Peyer's patch (tissue), 4 donors: ENCODE results near the gene TMEM9. TPM values are rescaled to one million over a fixed set of nuclear protein-coding genes. Genes with fewer than 3 reads are reported as not detected.
"Not testable (repeated sequence)": the region's sequence is repeated elsewhere in the genome, so short reads cannot be mapped to it uniquely, and the experiment has no call there.

Experiments used
- DNase-seq, 3 donors: peaks; one replicate each; pipeline ENCODE4 v3.0.0-alpha.2; 2017 to 2019
- H3K27ac ChIP-seq, 4 donors: fragments of 200-600 bp; sonication (generic); one replicate each; pipeline ENCODE4 v1.5.1; 2016 to 2019
- H3K27me3 ChIP-seq, 2 donors: fragments of 200-600 bp; sonication (generic); one replicate each; pipeline ENCODE4 v1.5.1; 2019
- H3K36me3 ChIP-seq, 3 donors: fragments of 200-600 bp; sonication (generic); one replicate each; pipeline ENCODE4 v1.5.1; 2016 to 2019
- H3K4me1 ChIP-seq, 4 donors: fragments of 200-600 bp; sonication (generic); one replicate each; pipeline ENCODE4 v1.5.1; 2016 to 2019
- H3K4me3 ChIP-seq, 4 donors: fragments of 200-600 bp; sonication (generic); 1 replicate in 3 of 4; 2 replicates in 1 of 4; pipeline ENCODE4 v1.5.1; 2016 to 2019; ENCODE audit warnings: mild to moderate bottlenecking in 1 of 4
- H3K9me3 ChIP-seq, 4 donors: fragments of 200-600 bp; sonication (generic); one replicate each; pipeline ENCODE4 v1.5.1; 2016 to 2019; ENCODE audit warnings: mild to moderate bottlenecking in 1 of 4
- POLR2A ChIP-seq, 2 donors: fragments of 450-650 bp; IDR thresholded peaks; one replicate each; pipeline ENCODE4 v1.5.1; 2017; ENCODE audit warnings: antibody characterized with exemption in 2 of 2, mild to moderate bottlenecking in 2 of 2, moderate library complexity in 2 of 2
- total RNA-seq, 4 donors: library from RNA; depleted of rRNA; stranded (reverse); fragments of >200 nt; gene quantifications; one replicate each; pipeline ENCODE4 v1.1.0, GENCODE V29; 2016
- TF ChIP-seq, protein P1 (sequence below), 6 experiments: fragments of 450-650 bp in 4 of 6; fragments of 200-600 bp in 2 of 6; sonication (generic) in 1 of 6; IDR thresholded peaks; one replicate each; pipeline ENCODE4 v1.5.1; 2017 to 2019; ENCODE audit warnings: antibody characterized with exemption in 6 of 6, mild to moderate bottlenecking in 3 of 6, moderate library complexity in 1 of 6

Gene TMEM9
- total RNA-seq, 4 donors from 2014 or later: 20.6 to 32.3 (median 27.1) TPM

DNA sequence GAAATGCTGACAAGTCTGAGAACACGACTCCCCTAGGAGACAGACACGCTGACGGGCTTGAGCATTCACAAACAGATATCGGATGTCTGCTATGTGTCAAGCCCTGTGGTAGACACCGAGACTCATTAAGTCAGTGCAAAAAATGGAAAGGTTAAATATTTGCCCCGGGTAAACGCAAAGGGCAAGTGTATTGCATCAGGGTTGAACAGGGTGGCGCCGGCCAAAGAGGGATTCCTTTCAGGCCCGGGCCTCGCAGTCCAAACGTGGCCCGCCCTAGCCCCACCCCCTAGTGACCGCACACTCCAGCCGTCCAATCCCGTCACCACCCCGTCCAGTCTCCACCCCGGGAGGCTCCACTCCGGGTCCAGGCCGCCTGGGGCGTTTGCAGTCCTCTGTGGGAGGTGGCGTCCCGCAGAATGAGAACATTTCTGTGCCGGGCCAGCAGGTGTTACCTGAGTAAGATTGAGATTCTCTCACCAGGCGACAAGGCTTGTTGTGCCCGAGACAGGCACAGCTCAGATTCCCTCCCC is 16.3 kb upstream of the TMEM9 start:
- H3K9me3 ChIP-seq: no peaks in the 10 kb centered on the region
- peaks cover 0 to 11% (median 2%) of the 10 kb centered on the region in 4 donors for H3K4me1 ChIP-seq
- H3K36me3 ChIP-seq: no peaks in the 10 kb centered on the region
- no peaks in the 10 kb centered on the region for H3K27me3 ChIP-seq
- peak overlapping the region; percentile 73 to 95 (median 86) for H3K27ac ChIP-seq
- peak; percentile 87 to 98 (median 97) for DNase-seq
- peak overlapping the region; percentile 45 to 65 (median 59) for H3K4me3 ChIP-seq
- peak; percentile 83 to 96 for TF ChIP-seq POLR2A (IDR thresholded peaks at IDR 0.05)
- TF ChIP-seq, protein P1, sequence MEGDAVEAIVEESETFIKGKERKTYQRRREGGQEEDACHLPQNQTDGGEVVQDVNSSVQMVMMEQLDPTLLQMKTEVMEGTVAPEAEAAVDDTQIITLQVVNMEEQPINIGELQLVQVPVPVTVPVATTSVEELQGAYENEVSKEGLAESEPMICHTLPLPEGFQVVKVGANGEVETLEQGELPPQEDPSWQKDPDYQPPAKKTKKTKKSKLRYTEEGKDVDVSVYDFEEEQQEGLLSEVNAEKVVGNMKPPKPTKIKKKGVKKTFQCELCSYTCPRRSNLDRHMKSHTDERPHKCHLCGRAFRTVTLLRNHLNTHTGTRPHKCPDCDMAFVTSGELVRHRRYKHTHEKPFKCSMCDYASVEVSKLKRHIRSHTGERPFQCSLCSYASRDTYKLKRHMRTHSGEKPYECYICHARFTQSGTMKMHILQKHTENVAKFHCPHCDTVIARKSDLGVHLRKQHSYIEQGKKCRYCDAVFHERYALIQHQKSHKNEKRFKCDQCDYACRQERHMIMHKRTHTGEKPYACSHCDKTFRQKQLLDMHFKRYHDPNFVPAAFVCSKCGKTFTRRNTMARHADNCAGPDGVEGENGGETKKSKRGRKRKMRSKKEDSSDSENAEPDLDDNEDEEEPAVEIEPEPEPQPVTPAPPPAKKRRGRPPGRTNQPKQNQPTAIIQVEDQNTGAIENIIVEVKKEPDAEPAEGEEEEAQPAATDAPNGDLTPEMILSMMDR (IDR thresholded peaks at IDR 0.05): peak in 1 of 6 experiments; percentile 53

DNA sequence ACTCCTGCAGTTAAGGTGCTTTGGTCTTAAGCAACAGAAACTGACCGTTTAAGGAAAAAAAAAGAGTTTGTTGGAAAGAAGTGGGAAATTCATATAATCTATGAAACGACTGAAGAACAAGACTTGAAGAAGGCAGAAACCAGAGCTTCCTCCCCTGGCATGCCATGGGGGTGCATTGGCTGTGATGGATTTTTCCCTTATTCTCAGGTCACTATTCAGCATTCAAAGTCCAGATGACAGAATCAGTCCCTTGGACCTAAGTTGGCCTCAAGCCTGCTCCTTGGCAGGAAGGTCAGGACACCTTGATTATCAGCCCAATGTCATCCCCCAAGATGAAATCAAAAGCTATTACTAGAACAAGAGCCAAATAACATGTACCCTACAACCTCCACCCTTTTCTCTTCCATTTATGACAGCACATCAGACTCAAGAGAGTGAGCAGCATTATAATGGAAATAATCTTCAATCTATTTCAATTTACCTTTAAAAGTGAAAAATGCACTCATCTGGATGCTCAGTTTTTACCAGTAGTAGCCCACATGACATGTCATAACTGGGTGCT is 15.8 kb upstream of the TMEM9 start:
- H3K27me3 ChIP-seq: no peaks in the 10 kb centered on the region
- H3K9me3 ChIP-seq: no peaks in the 10 kb centered on the region
- H3K36me3 ChIP-seq: no peaks in the 10 kb centered on the region
- no peak for TF ChIP-seq POLR2A (IDR thresholded peaks at IDR 0.05)
- TF ChIP-seq, protein P1 (IDR thresholded peaks at IDR 0.05): no peak
- DNase-seq: no peak
- peaks cover 0 to 11% (median 2%) of the 10 kb centered on the region in 4 donors for H3K4me1 ChIP-seq
- H3K27ac ChIP-seq: peak overlapping the region; percentile 73 to 95 (median 86)
- H3K4me3 ChIP-seq: peak overlapping the region in 3 of 4 donors; percentile 54 to 65 (median 64)

DNA sequence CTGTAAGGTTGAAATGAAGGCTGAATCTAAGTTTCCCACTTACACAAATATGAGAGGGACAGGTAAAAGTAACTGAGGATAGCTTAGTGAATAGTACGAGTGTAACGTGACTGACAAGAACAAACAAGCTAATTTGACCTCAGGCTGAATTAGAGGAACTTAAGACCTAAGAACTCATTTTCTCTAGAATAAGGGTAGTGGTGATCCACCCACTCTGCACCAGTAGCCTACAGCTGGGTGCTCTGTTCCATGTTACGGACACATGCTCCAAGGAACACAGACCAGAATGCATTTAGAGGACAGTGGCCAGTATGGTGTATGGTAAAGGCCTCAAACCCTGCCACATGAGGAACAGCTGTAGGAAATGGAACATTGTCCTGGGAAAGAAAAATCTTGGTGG is 14.9 kb upstream of the TMEM9 start:
- no peak for DNase-seq
- no peak for TF ChIP-seq POLR2A (IDR thresholded peaks at IDR 0.05)
- Histone ChIP-seq H3K27me3 (no peaks in the 10 kb centered on the region), H3K36me3 (no peaks in the 10 kb centered on the region), H3K4me3 (no peak overlapping the region), H3K27ac (no peak overlapping the region), H3K9me3 (no peaks in the 10 kb centered on the region), H3K4me1 (peaks cover 0 to 11% (median 2%) of the 10 kb centered on the region in 4 donors)

DNA sequence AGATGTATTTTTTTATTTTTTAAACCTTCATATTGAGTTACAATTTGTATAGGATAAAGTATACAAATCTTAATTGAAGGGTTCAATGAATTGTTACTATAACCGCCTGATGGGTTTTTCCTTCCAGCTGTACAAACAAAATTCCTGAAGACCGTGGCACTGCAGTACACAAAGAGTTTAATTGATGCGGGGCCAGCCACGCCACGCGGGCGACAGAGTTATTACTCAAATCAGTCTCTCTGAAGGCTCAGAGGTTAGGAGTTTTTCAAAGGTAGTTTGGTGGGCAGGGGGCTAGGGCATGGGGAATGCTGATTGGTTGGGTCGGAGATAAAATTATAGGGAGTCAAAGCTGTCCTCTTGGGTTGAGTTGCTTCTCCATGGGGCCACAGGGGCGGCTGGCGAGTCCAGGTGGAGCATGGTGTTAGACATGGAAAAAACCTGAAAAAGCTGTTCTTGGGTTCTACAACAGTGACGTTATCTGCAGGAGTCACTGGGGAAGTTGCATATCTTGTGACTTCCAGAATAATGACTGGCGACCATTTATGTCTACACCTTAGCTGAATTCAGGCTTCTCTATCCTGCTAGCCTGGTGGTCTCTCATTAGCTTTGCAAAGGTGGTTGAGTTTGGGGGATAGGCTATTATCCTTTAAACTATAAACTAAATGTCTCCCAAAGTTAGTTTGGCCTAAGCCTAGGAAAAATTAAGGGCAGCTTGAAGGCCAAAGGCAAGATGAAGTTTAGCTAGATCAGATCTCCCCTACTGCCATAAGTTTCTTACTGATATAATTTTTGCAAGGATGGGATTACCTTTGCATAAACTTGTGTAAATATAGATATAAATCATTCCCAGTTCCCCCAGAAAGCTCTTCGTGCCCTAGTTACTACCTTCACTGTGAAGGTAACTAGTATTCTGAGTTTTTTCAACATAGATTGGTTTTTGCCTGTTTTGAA is 13.0 kb upstream of the TMEM9 start:
- H3K27ac ChIP-seq: no peak overlapping the region
- no peak overlapping the region for H3K4me3 ChIP-seq
- no peak for DNase-seq
- no peaks in the 10 kb centered on the region for H3K27me3 ChIP-seq
- H3K36me3 ChIP-seq: no peaks in the 10 kb centered on the region
- H3K4me1 ChIP-seq: peaks cover 0 to 11% (median 2%) of the 10 kb centered on the region in 4 donors
- no peak for TF ChIP-seq POLR2A (IDR thresholded peaks at IDR 0.05)
- TF ChIP-seq, protein P1 (IDR thresholded peaks at IDR 0.05): no peak
- no peaks in the 10 kb centered on the region for H3K9me3 ChIP-seq

DNA sequence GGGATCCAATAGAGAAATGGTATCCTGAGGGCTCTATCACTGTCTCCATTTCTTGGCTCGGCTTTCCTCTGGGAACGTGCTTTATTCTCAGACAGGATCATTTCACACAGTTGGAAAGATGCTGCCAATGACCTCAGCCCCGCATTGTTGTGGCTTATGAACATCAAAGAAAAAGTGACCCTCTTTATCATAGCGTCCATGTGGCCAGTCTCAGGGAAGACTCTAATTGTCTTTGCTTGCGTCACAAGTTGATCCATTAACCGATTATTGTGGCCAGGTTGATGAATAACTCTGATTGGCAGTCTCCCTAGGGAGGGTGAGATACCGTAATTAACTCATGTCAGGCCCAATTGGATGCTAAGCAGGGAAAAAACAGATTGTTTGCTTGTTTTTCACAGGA is 10.4 kb upstream of the TMEM9 start:
- no peak for DNase-seq
- TF ChIP-seq, protein P1 (IDR thresholded peaks at IDR 0.05): no peak
- TF ChIP-seq POLR2A (IDR thresholded peaks at IDR 0.05): no peak
- H3K9me3 ChIP-seq: no peaks in the 10 kb centered on the region

DNA sequence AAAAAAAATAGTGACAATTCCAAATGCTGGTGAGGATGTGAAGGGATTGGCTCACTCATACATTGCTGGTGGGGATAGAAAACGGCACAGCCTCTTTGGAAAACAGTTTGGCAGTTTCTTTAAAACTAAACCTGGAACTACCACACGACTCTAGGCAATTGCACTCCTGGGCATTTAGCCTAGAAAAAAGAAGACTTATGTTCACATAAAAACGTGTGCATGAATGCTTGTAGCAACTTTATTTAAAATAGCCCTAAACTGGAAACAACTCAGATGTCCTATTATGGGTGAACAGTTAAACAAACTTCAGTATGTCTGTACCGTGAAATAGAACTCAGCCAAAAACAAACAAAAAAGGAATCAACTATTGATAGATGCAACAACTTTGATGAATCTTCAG is 9.4 kb upstream of the TMEM9 start:
- Histone ChIP-seq H3K9me3 (no peaks in the 10 kb centered on the region), H3K36me3 (no peaks in the 10 kb centered on the region), H3K4me1 (no peaks in the 10 kb centered on the region), H3K27me3 (no peaks in the 10 kb centered on the region), H3K27ac (no peak overlapping the region), H3K4me3 (no peak overlapping the region)
- no peak for TF ChIP-seq POLR2A (IDR thresholded peaks at IDR 0.05)
- TF ChIP-seq, protein P1 (IDR thresholded peaks at IDR 0.05): no peak
- no peak for DNase-seq

More for the DNA sequence above, 10.4 kb upstream of the TMEM9 start:
- Histone ChIP-seq H3K4me3 (no peak overlapping the region), H3K36me3 (no peaks in the 10 kb centered on the region), H3K27me3 (no peaks in the 10 kb centered on the region), H3K27ac (no peak overlapping the region), H3K4me1 (no peaks in the 10 kb centered on the region)

GRCh38 chr1:201163036-201163435 is 8.8 kb upstream of the TMEM9 start:
- not testable (repeated sequence) for DNase-seq, H3K27me3 ChIP-seq

More at GRCh38 chr1:201163036-201163435, 8.8 kb upstream of the TMEM9 start:
- H3K9me3 ChIP-seq, H3K36me3 ChIP-seq, H3K27ac ChIP-seq, H3K4me3 ChIP-seq, H3K4me1 ChIP-seq: not testable (repeated sequence)
